GM12875 (cell line): ENCODE measurements around the gene FAM13A.

Experiments used
- H3K4me3 ChIP-seq: one replicate; pipeline ENCODE4 v1.5.1; 2011; ENCODE audit warnings: low read depth, low read length, control low read depth
- CTCF ChIP-seq: IDR thresholded peaks from 2 replicates; pipeline ENCODE4 v1.5.1; 2011; ENCODE audit warnings: low read depth, mild to moderate bottlenecking, control low read depth, inconsistent platforms, low read length, moderate library complexity, borderline replicate concordance; ENCODE audit not compliant: insufficient read depth

FAM13A gene

DNA sequence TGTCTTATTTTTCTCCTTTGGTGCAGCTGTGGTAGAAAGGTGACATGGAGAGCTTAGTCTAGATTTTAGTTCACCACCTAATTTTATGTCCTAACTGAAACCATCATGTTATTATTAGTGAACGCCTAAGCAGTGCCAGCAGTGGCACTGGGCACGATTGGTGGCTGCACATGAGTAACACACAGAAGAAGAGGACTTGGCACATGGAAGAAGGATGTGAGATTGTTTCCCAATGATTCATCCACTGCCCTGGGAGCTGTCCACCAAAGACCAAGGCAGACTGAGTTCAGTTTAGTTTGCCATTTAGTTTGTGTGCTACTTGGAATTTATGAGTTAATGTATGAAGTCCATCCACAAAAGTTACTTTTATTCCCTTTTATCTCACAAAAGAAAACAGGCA, 291.3 kb downstream of the FAM13A start:
- TF ChIP-seq CTCF: no peak
- H3K4me3 ChIP-seq: no peak overlapping the region

GRCh38 chr4:88763075-88763474, 293.9 kb downstream of the FAM13A start:
- no peak for TF ChIP-seq CTCF
- H3K4me3 ChIP-seq: no peak overlapping the region

DNA sequence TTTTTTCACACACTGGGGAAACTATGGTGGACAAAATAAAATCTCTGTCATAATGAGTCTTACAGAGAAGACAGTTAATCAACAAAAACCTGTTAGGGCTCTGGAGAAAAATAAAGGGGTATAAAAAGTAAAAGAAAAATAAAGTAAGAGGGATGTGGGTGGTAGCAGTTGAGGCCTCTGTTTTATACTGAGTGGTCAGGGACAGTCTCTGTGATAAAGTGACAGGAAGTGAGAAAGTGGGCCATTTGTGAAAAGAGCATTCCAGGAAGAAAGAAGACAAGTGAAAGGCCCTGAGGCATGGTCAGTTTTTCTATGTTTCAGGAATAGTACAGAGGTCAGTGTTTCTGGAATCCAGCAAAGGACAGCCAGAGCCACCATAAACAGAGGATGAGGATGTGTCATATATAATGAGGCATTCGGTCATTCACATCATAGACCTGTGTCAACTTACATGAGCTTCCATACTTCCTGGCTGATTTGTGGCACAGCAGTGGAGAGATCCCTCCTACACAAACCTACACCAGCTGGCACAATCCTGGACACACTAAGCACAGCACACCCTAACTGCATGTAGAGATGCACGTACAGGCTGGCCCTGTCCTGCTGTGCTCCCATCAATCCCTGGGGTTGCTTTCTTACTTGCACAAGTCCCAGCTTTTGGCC, 295.0 kb downstream of the FAM13A start:
- no peak for TF ChIP-seq CTCF
- H3K4me3 ChIP-seq: no peak overlapping the region

DNA sequence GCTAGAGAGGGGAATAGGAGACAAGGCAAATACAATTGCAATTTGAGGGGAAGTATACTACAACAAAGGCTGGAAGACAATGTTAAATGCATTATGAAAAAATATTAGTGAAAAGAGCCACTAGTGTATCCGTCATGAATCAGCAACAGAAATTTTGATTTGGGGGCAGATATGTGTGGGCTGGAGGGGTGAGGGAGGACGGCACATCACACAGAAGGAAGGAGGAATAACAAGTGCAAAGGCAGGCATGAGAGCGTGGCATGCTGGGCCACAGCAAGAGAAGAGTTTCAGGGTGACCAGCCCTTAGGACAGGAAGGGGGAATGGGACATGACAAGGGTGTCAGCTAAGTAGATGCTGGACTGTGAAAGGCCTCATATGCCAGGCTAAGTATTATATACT, 295.6 kb downstream of the FAM13A start:
- H3K4me3 ChIP-seq: no peak overlapping the region
- no peak for TF ChIP-seq CTCF

DNA sequence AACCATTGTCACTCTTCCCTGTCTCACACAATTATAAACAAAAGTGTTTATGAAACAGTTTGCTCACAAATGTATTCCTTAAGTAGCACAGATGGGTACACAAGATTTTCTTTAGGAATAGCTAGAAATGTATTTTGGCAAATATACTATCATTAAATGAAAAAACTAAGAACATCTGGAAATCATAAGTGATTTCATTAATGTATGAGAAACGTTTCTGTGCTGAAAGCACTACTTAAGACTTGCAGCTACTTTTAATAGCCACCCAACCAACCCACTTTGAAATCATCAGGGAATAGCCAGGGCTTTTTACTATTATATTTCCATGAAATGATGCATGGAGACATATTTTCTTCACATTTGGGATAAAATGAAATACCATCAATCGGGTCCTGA, 297.1 kb downstream of the FAM13A start:
- TF ChIP-seq CTCF: no peak
- H3K4me3 ChIP-seq: no peak overlapping the region

- no peak for TF ChIP-seq CTCF
Observed at GRCh38 chr4:88759039-88759894, 297.7 kb downstream of the FAM13A start.

GRCh38 chr4:88758264-88758663, 298.7 kb downstream of the FAM13A start:
- no peak overlapping the region for H3K4me3 ChIP-seq
- no peak for TF ChIP-seq CTCF

More at GRCh38 chr4:88759039-88759894, 297.7 kb downstream of the FAM13A start:
- no peak overlapping the region for H3K4me3 ChIP-seq
